PC-9 (cell line): ENCODE measurements around the gene ANO2. TPM values are rescaled to one million over a fixed set of nuclear protein-coding genes. Genes with fewer than 3 reads are reported as not detected.
"Not testable (repeated sequence)": the region's sequence is repeated elsewhere in the genome, so short reads cannot be mapped to it uniquely, and the experiment has no call there.

ENCODE experiments used
- BruUV-seq: library from RNA; stranded (reverse); fragments of 400-500 nt; replicated peaks from 2 replicates; lab custom pipeline; 2021; lab: Mats Ljungman, UMichigan
- CTCF ChIA-PET: fragments of 300-600 bp; sonication (Branson Sonifier 250); formaldehyde crosslinking; loops from one replicate; lab custom pipeline; 2022; ENCODE audit warnings: antibody characterized with exemption; lab: Charles Lee
- POLR2A ChIA-PET: fragments of 300-600 bp; sonication (Branson Sonifier 250); formaldehyde crosslinking; loops from one replicate; lab custom pipeline; 2022; ENCODE audit warnings: antibody characterized with exemption; ENCODE audit not compliant: unreplicated experiment; lab: Charles Lee
- DNase-seq, 2 experiments: peaks; one replicate each; pipeline versions ENCODE4 v3.0.0 to v3.0.0-alpha.2; 2015 to 2022; ENCODE audit warnings: mixed read lengths in 1 of 2
- H2AFZ ChIP-seq: fragments of 200-600 bp; sonication (generic); 2 replicates; pipeline ENCODE4 v1.8.1; 2017; ENCODE audit warnings: antibody characterized with exemption
- H3F3A ChIP-seq: fragments of 200-600 bp; sonication (generic); 2 replicates; pipeline ENCODE4 v1.8.1; 2017; ENCODE audit warnings: antibody characterized with exemption, mild to moderate bottlenecking, low read depth; ENCODE audit not compliant: insufficient read depth
- H3K27ac ChIP-seq: fragments of 200-600 bp; sonication (generic); 2 replicates; pipeline ENCODE4 v1.6.1; 2016; ENCODE audit warnings: mixed run types
- H3K27me3 ChIP-seq: fragments of 200-600 bp; sonication (generic); 2 replicates; pipeline ENCODE4 v1.6.1; 2016; ENCODE audit warnings: low read depth, mixed run types; ENCODE audit not compliant: insufficient read depth
- H3K36me3 ChIP-seq: fragments of 200-600 bp; sonication (generic); 2 replicates; pipeline ENCODE4 v1.6.1; 2016; ENCODE audit warnings: low read depth, mixed run types
- H3K4me1 ChIP-seq: fragments of 200-600 bp; sonication (generic); replicated peaks from 2 replicates; pipeline ENCODE4 v1.6.1; 2016; ENCODE audit warnings: mixed run types; ENCODE audit not compliant: insufficient read depth
- H3K4me2 ChIP-seq: fragments of 200-600 bp; sonication (generic); 2 replicates; pipeline ENCODE4 v1.6.1; 2017; ENCODE audit warnings: mixed run types
- H3K4me3 ChIP-seq: fragments of 200-600 bp; sonication (generic); 2 replicates; pipeline ENCODE4 v1.6.1; 2016; ENCODE audit warnings: mixed run types
- H3K79me2 ChIP-seq: fragments of 200-600 bp; sonication (generic); 2 replicates; pipeline ENCODE4 v1.6.1; 2017; ENCODE audit warnings: low read depth, mixed run types
- H3K9me2 ChIP-seq: fragments of 200-600 bp; sonication (generic); 2 replicates; pipeline ENCODE4 v1.8.1; 2017; ENCODE audit warnings: mild to moderate bottlenecking; ENCODE audit not compliant: insufficient read depth
- H3K9me3 ChIP-seq: fragments of 200-600 bp; sonication (generic); 2 replicates; pipeline ENCODE4 v1.8.1; 2016; ENCODE audit warnings: low read depth; ENCODE audit not compliant: insufficient read depth
- H4K20me1 ChIP-seq: fragments of 200-600 bp; sonication (generic); 2 replicates; pipeline ENCODE4 v1.8.1; 2017; ENCODE audit not compliant: insufficient read depth
- CTCF ChIP-seq: fragments of 200-600 bp; sonication (generic); conservative IDR thresholded peaks from 2 replicates; pipeline ENCODE4 v1.6.1; 2017; ENCODE audit warnings: mixed run types, antibody characterized with exemption, mild to moderate bottlenecking, moderate library complexity
- EZH2 ChIP-seq: fragments of 200-600 bp; sonication (generic); IDR thresholded peaks from 2 replicates; pipeline ENCODE4 v1.8.0; 2017; ENCODE audit warnings: antibody characterized with exemption, low read depth
- intact Hi-C: fragments of 100-400 bp; cut with micrococcal nuclease; formaldehyde crosslinking; loops from one replicate; pipeline ENCODE4 v1.10.0; 2022; ENCODE audit not compliant: unreplicated experiment
- total RNA-seq: library from RNA; stranded (reverse); gene quantifications from 2 replicates; pipeline ENCODE4 v1.2.3, GENCODE V29; 2021

The ANO2 gene
- total RNA-seq, 1 experiment from 2014 or later = not detected

- H3K4me3 ChIP-seq = no peak overlapping the region
- peaks cover 88% of the 10 kb centered on the region for H3K27me3 ChIP-seq
- DNase-seq = no peak
- no peak overlapping the region for H3K27ac ChIP-seq
- H2AFZ ChIP-seq = no peak overlapping the region
- CTCF ChIA-PET = no interaction called here
- no peaks in the 10 kb centered on the region for H3K36me3 ChIP-seq
- H3K79me2 ChIP-seq = no peaks in the 10 kb centered on the region
- H4K20me1 ChIP-seq = no peaks in the 10 kb centered on the region
- no peaks in the 10 kb centered on the region for H3K9me2 ChIP-seq
- H3K9me3 ChIP-seq = no peaks in the 10 kb centered on the region
- no TSS peak for BruUV-seq
- no peaks in the 10 kb centered on the region for H3K4me1 ChIP-seq
- no peaks in the 10 kb centered on the region for H3F3A ChIP-seq
- intact Hi-C loops = no loop called here
- H3K4me2 ChIP-seq = no peak overlapping the region
- POLR2A ChIA-PET = no interaction called here
- no peak for TF ChIP-seq CTCF
- no peak for TF ChIP-seq EZH2
Measured at GRCh38 chr12:5840944-5841343, 104.1 kb downstream of the ANO2 start.

GRCh38 chr12:5830111-5830510 is 114.9 kb downstream of the ANO2 start:
- Histone ChIP-seq H4K20me1 (no peaks in the 10 kb centered on the region), H3F3A (no peaks in the 10 kb centered on the region), H3K27me3 (peaks cover 87% of the 10 kb centered on the region), H3K27ac (no peak overlapping the region), H3K36me3 (no peaks in the 10 kb centered on the region), H3K79me2 (no peaks in the 10 kb centered on the region), H2AFZ (no peak overlapping the region), H3K4me2 (no peak overlapping the region), H3K4me1 (no peaks in the 10 kb centered on the region), H3K9me3 (no peaks in the 10 kb centered on the region), H3K9me2 (no peaks in the 10 kb centered on the region; the same call in 1 of the 2 replicates), H3K4me3 (no peak overlapping the region)
- no peak for DNase-seq
- ChIA-PET POLR2A (no interaction called here), CTCF (no interaction called here)
- no TSS peak for BruUV-seq
- intact Hi-C loops = no loop called here
- TF ChIP-seq EZH2 = no peak
- no peak for TF ChIP-seq CTCF

GRCh38 chr12:5827591-5827990 is 117.5 kb downstream of the ANO2 start:
- ChIA-PET POLR2A (no interaction called here), CTCF (no interaction called here)
- Histone ChIP-seq H3K4me2 (no peak overlapping the region), H3K27me3 (peaks cover 65% of the 10 kb centered on the region), H3K4me3 (no peak overlapping the region), H3K9me2 (no peaks in the 10 kb centered on the region), H4K20me1 (no peaks in the 10 kb centered on the region), H3K79me2 (no peaks in the 10 kb centered on the region), H3K4me1 (no peaks in the 10 kb centered on the region), H3K36me3 (no peaks in the 10 kb centered on the region), H3K9me3 (no peaks in the 10 kb centered on the region), H3F3A (no peaks in the 10 kb centered on the region), H2AFZ (no peak overlapping the region), H3K27ac (no peak overlapping the region)
- BruUV-seq = no TSS peak
- intact Hi-C loops = no loop called here
- TF ChIP-seq EZH2 (no peak), CTCF (no peak)
- no peak for DNase-seq

GRCh38 chr12:5825761-5826160 is 119.3 kb downstream of the ANO2 start:
- DNase-seq, H3K9me2 ChIP-seq, BruUV-seq, H3K4me2 ChIP-seq, H3K4me1 ChIP-seq, intact Hi-C loops, POLR2A ChIA-PET, H3K36me3 ChIP-seq, CTCF ChIA-PET, H3K27ac ChIP-seq, H2AFZ ChIP-seq, H3K9me3 ChIP-seq, H3F3A ChIP-seq, H4K20me1 ChIP-seq, H3K4me3 ChIP-seq, H3K79me2 ChIP-seq: not testable (repeated sequence)
- peaks cover 46% of the 10 kb centered on the region for H3K27me3 ChIP-seq

DNA sequence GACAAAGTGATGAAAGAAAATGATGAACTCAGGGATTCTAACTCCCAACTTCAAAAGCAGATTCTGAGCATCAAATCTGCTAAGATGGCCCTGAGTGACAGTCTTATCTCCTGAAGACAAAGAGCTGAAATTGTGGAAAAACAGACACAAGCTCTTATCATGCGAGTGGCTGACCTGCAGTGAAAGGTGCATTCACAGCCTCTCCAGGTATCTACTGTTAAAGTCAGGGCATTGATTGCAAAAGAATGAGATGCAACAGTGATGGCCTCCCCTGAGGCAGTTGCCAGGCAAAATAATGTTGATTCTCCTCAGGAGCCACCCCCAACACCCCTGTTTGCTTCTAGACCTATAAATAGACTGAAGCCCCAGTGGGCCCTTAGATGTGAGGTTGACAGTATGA is 126.2 kb downstream of the ANO2 start:
- H3K4me1 ChIP-seq, BruUV-seq, H3K36me3 ChIP-seq, intact Hi-C loops, H3K9me3 ChIP-seq, POLR2A ChIA-PET, H4K20me1 ChIP-seq, H3K9me2 ChIP-seq, CTCF ChIA-PET, H3F3A ChIP-seq, H3K79me2 ChIP-seq, DNase-seq, H3K27ac ChIP-seq, H2AFZ ChIP-seq, H3K4me2 ChIP-seq, H3K4me3 ChIP-seq: not testable (repeated sequence)
- H3K27me3 ChIP-seq = peaks cover 31% of the 10 kb centered on the region
